Lower leg skin (tissue), 4 donors: ENCODE measurements around the gene SCAF8. TPM values are rescaled to one million over a fixed set of nuclear protein-coding genes. Genes with fewer than 3 reads are reported as not detected.
A peak's percentile ranks its signal among the peaks of the same experiment; 100 is the strongest.

ENCODE experiments used
- DNase-seq, 2 donors: peaks; one replicate each; pipeline ENCODE4 v3.0.0-alpha.2; 2019; ENCODE audit warnings: low spot score in 2 of 2
- H3K4me3 ChIP-seq: fragments of 200-600 bp; sonication (generic); 2 replicates; pipeline ENCODE4 v1.5.1; 2017; ENCODE audit warnings: mild to moderate bottlenecking, low read depth; ENCODE audit not compliant: poor library complexity, severe bottlenecking
- CTCF ChIP-seq, 3 donors: fragments of 450-650 bp; IDR thresholded peaks; one replicate each; pipeline ENCODE4 v1.5.1; 2016; ENCODE audit warnings: antibody characterized with exemption in 3 of 3, mild to moderate bottlenecking in 3 of 3, moderate library complexity in 2 of 3
- POLR2A ChIP-seq, 2 donors: fragments of 450-650 bp; IDR thresholded peaks; one replicate each; pipeline ENCODE4 v1.6.1; 2016 to 2017; ENCODE audit warnings: antibody characterized with exemption in 2 of 2, mild to moderate bottlenecking in 1 of 2, moderate library complexity in 1 of 2
- WGBS, 2 donors: methylation state at CpG; one replicate each; pipeline ENCODE4 v1.1.5; 2018; 5-methylcytosine and 5-hydroxymethylcytosine counted together
- intact Hi-C: fragments of 100-400 bp; cut with DNase I; formaldehyde crosslinking; loops from one replicate; pipeline ENCODE4 v1.15.0; 2023; ENCODE audit warnings: low total_unique reads
- total RNA-seq, 4 donors: library from RNA; depleted of rRNA; stranded (reverse); fragments of >200 nt; gene quantifications; one replicate each; pipeline ENCODE4 v1.1.0, GENCODE V29; 2016

SCAF8 gene
- total RNA-seq, 4 donors from 2014 or later = 31.4 to 45.3 (median 41.3) TPM

- H3K4me3 ChIP-seq = peak overlapping the region; percentile 97
- TF ChIP-seq POLR2A (IDR thresholded peaks at IDR 0.05) (no peak), CTCF (IDR thresholded peaks at IDR 0.05) (no peak)
- DNase-seq = peak; percentile 96 to 99
- intact Hi-C loops = no loop called here
- 0 to 1% methylated on average over 36 to 49 of the region's 71 CpGs for WGBS, 2 donors
These were observed 588 bp downstream of the SCAF8 start for GRCh38 chr6:154733626-154734382.

DNA sequence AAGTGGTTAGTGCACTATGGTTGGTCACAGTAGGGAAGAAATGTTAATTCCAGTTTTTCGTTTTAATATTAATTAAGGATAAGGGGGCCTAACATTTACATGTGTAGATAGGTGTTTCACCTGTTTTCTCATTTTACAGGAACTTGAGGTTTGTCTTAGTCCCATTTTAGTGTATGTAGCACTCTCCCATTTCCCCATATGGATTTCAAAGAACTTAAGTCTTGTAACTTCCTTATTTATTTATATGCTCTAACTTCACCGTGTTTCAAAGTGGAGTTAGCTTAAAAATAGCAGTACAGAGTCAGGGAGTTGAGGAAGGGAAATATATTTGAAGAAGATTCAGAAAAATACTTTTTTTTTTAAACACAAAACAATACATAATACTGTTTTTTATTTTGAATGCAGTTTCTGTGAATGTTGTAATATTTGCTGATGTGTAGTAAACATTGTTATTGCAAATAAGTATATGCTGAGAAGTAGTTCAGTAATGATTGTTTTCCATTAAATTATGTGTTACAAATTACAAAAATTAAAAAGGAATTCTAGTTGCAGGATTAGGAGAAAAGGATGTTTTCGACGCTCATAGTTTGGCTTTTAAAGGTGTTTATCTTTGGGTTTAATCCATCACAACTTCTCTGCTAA is 3.5 kb downstream of the SCAF8 start:
- 68 to 69% methylated on average over 4 of the region's 4 CpGs for WGBS, 2 donors
- no peak for TF ChIP-seq POLR2A (IDR thresholded peaks at IDR 0.05)
- no peak for TF ChIP-seq CTCF (IDR thresholded peaks at IDR 0.05)
- DNase-seq = no peak
- intact Hi-C loops = no loop called here
- H3K4me3 ChIP-seq = no peak overlapping the region

DNA sequence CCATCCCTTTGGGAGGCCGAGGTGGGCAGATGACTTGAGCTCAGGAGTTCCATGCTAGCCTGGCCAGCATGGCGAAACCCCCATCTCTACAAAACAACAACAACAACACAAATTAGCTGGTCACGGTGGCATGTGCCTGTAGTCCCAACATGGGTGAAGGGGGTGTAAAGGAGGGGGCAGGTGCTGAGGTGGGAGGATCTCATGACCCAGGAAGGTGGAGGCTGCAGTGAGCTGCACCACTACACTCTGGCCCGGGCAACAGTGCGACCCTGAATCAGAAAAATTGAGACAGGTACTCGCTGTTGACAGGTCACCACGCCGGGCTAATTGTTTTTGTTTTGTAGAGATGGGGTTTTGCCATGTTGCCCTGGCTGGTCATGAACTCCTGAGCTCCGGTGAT is 4.2 kb downstream of the SCAF8 start:
- TF ChIP-seq POLR2A (IDR thresholded peaks at IDR 0.05) (no peak), CTCF (IDR thresholded peaks at IDR 0.05) (no peak)
- no peak for DNase-seq
- no peak overlapping the region for H3K4me3 ChIP-seq
- intact Hi-C loops = no loop called here
- 88 to 90% methylated on average over 9 of the region's 9 CpGs for WGBS, 2 donors

DNA sequence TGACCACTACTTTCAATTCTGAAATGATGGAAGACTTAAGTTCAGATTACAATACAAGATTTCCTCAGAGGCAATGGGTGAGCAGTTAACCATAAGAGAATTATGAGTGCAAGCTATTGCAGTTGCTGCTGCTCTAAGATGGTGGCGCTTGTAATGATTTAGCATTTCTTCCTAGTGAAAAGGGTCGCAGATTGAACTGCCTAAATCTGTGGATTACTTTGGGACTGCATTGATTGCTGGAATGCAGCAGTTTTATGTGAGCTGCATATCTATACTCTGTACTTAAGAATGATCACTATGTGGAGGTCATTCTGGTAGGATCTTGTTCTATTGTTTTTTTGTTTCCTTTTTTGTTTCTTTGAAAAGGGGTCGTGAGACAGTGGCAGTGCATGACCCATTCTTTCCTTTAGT is 5.3 kb downstream of the SCAF8 start:
- H3K4me3 ChIP-seq = no peak overlapping the region
- WGBS, 2 donors = 63 to 70% methylated on average over 3 of the region's 3 CpGs
- DNase-seq = no peak
- intact Hi-C loops = no loop called here
- no peak for TF ChIP-seq CTCF (IDR thresholded peaks at IDR 0.05)
- TF ChIP-seq POLR2A (IDR thresholded peaks at IDR 0.05) = no peak

DNA sequence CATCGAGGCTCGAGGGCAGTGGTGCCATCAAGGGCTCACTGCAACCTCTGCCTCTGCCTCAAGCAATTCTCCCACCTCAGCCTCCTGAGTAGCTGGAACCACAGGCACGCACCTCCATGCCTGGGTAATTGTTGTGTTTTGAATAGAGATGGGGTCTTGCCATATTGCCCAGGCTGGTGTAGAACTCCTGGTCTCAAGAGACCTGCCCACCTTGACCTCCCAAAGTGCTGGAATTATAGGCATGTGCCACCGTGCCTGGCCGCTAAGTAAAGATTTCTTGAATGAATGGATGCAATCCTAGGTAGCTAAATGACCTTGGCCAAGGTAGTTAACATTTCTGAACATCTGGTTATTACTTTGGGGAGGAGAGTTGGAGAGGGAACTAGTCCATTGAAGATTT is 7.4 kb downstream of the SCAF8 start:
- TF ChIP-seq POLR2A (IDR thresholded peaks at IDR 0.05) (no peak), CTCF (IDR thresholded peaks at IDR 0.05) (no peak)
- intact Hi-C loops = no loop called here
- 88 to 90% methylated on average over 5 of the region's 5 CpGs for WGBS, 2 donors

More for the DNA sequence above, 7.4 kb downstream of the SCAF8 start:
- DNase-seq = no peak
- no peak overlapping the region for H3K4me3 ChIP-seq
